ENCODE results near the gene CA10.

GRCh38 chr17:51725185-51725584 is 433.3 kb downstream of the CA10 start:
- TF ChIP-seq POLR2A (IDR thresholded peaks at IDR 0.05; ENCODE audit: low read depth) (no peak), EP300 (IDR thresholded peaks at IDR 0.05) (no peak), CTCF (IDR thresholded peaks at IDR 0.05) (no peak)
